ENCODE measurements around the gene CYP2E1.

GRCh38 chr10:133565441-133566294 is 38.5 kb downstream of the CYP2E1 start, which contains the start of gene SYCE1:
- TF ChIP-seq CTCF (IDR thresholded peaks at IDR 0.05) (no peak), EZH2 (IDR thresholded peaks at IDR 0.05) (no peak), EZH2phosphoT487 (IDR thresholded peaks at IDR 0.05) (no peak)
